Lung (tissue), 12 donors: ENCODE results near the gene CPNE9. TPM values are rescaled to one million over a fixed set of nuclear protein-coding genes. Genes with fewer than 3 reads are reported as not detected.

Experiments used
- ATAC-seq: fragments of 200-7000 bp; cut with Tn5 transposase; one replicate; pipeline ENCODE4 v1.9.1; 2020; ENCODE audit warnings: moderate number of reproducible peaks; ENCODE audit not compliant: insufficient read depth, low FRiP score
- DNase-seq, 3 donors: peaks; one replicate each; pipeline ENCODE4 v3.0.0-alpha.2; 2013 to 2017
- H3K27ac ChIP-seq, 2 donors: one replicate each; pipeline ENCODE4 v1.5.1; 2013; ENCODE audit warnings: mild to moderate bottlenecking in 2 of 2, moderate library complexity in 2 of 2, control low read depth in 1 of 2, inconsistent platforms in 1 of 2, low read depth in 1 of 2, low read length in 1 of 2
- H3K27me3 ChIP-seq, 3 donors: one replicate each; pipeline ENCODE4 v1.5.1; 2013; ENCODE audit warnings: low read length in 2 of 3; ENCODE audit not compliant: control insufficient read depth in 3 of 3, insufficient read depth in 3 of 3
- H3K36me3 ChIP-seq, 4 donors: one replicate each; pipeline ENCODE4 v1.5.1; 2013; ENCODE audit warnings: low read length in 4 of 4, mild to moderate bottlenecking in 1 of 4, moderate library complexity in 1 of 4; ENCODE audit not compliant: control insufficient read depth in 4 of 4, insufficient read depth in 4 of 4
- H3K4me1 ChIP-seq, 5 donors: one replicate each; pipeline ENCODE4 v1.5.1; 2013; ENCODE audit warnings: low read length in 5 of 5, mild to moderate bottlenecking in 2 of 5, moderate library complexity in 1 of 5; ENCODE audit not compliant: control insufficient read depth in 5 of 5, insufficient read depth in 5 of 5
- H3K4me3 ChIP-seq: one replicate; pipeline ENCODE4 v1.5.1; 2013; ENCODE audit warnings: mild to moderate bottlenecking, control low read depth, moderate library complexity
- H3K9ac ChIP-seq, 2 donors: one replicate each; pipeline ENCODE4 v1.5.1; 2013; ENCODE audit warnings: low read length in 2 of 2, control low read depth in 1 of 2; ENCODE audit not compliant: insufficient read depth in 1 of 2
- H3K9me3 ChIP-seq, 4 donors: one replicate each; pipeline ENCODE4 v1.5.1; 2013; ENCODE audit warnings: low read length in 3 of 4, mild to moderate bottlenecking in 1 of 4, moderate library complexity in 1 of 4; ENCODE audit not compliant: control insufficient read depth in 4 of 4, insufficient read depth in 3 of 4
- WGBS, 2 donors: extraction: QIAGEN DNeasy Blood & Tissue Kit; methylation state at CpG; one replicate each; pipeline ENCODE4 v1.1.7; 2013; 5-methylcytosine and 5-hydroxymethylcytosine counted together
- polyA plus RNA-seq, 2 donors: library from polyadenylated mRNA; stranded (reverse); fragments of 200-250 nt; gene quantifications; one replicate each; pipeline ENCODE4 v1.2.1, GENCODE V29; 2013
- total RNA-seq, 2 donors: library from RNA; depleted of rRNA in 1 of 2; stranded (reverse); fragments of >200 nt in 1 of 2; gene quantifications; one replicate each; pipeline ENCODE4 v1.2.1, GENCODE V29; 2014 to 2021
- TF ChIP-seq, protein P1 (sequence below): IDR thresholded peaks from 2 replicates; pipeline ENCODE4 v1.5.1; 2012; ENCODE audit warnings: mild to moderate bottlenecking; ENCODE audit errors: control extremely low read depth, extremely low read depth
- donor health status: control.
- donor health status: control.
- donor health status: Bipolar disorder and iron deficiency.
- donor health status: healthy.
- donor health status: DM: yes; HTN: yes; CAD: no.

The CPNE9 gene
- total and polyA plus RNA-seq, 4 donors, result 0.11 to 0.34 (median 0.16) TPM; not detected in 1

DNA sequence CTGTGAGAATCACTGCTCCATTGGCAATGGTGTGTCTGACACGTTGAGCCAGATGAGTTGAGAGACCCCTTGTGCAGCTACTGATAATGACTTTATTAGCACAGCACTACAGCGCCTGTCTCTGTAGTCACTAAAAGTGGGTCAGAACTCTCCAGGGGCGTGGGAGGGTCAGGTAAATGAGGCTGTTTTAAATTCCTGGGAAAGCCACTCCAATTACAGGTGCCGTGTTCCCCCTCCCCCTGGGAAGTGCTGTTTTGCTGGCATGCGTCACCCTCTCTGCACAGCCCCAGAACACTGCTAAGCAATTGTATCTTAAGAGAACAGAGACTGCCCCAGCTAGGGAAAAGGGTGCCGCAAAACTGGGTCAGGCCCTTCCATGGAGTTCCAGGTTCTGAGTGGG lies 21.5 kb upstream of the CPNE9 start:
- peaks cover 24 to 91% (median 33%) of the 10 kb centered on the region in 4 donors for H3K36me3 ChIP-seq
- 87% methylated on average over 6 of the region's 6 CpGs for WGBS, 2 donors

DNA sequence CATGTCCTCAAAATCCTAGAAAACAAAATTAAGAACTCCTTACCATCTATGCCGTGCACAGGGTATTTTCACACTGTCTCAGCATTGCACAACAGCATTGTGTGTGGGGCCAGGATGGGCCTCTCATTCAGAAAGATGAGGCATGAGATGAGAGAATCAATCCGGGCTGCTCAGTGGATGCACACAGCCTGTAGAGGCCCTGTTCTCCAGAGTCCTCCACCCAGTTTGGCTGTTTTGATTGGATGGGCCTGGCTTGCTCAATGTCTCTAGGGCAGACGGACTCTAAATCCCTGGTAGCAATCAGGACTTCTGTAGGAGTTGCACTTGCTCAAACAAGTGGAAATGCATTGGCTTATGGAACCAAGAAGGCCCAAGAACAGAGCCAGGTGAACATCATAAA lies 20.2 kb upstream of the CPNE9 start:
- Histone ChIP-seq H3K27me3 (no peaks in the 10 kb centered on the region), H3K27ac (no peak overlapping the region), H3K9me3 (no peaks in the 10 kb centered on the region), H3K4me1 (no peaks in the 10 kb centered on the region), H3K9ac (no peak overlapping the region), H3K36me3 (peaks cover 21 to 93% (median 32%) of the 10 kb centered on the region in 4 donors), H3K4me3 (no peak overlapping the region)
- ATAC-seq (no peak), DNase-seq (no peak)
- 94 to 95% methylated on average over 3 of the region's 3 CpGs for WGBS, 2 donors
- TF ChIP-seq, protein P1, sequence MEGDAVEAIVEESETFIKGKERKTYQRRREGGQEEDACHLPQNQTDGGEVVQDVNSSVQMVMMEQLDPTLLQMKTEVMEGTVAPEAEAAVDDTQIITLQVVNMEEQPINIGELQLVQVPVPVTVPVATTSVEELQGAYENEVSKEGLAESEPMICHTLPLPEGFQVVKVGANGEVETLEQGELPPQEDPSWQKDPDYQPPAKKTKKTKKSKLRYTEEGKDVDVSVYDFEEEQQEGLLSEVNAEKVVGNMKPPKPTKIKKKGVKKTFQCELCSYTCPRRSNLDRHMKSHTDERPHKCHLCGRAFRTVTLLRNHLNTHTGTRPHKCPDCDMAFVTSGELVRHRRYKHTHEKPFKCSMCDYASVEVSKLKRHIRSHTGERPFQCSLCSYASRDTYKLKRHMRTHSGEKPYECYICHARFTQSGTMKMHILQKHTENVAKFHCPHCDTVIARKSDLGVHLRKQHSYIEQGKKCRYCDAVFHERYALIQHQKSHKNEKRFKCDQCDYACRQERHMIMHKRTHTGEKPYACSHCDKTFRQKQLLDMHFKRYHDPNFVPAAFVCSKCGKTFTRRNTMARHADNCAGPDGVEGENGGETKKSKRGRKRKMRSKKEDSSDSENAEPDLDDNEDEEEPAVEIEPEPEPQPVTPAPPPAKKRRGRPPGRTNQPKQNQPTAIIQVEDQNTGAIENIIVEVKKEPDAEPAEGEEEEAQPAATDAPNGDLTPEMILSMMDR, result no peak

More for the DNA sequence above, 21.5 kb upstream of the CPNE9 start:
- DNase-seq (no peak), ATAC-seq (no peak)
- Histone ChIP-seq H3K9ac (no peak overlapping the region), H3K4me3 (no peak overlapping the region), H3K27ac (peak overlapping the region in 1 of 2 donors; percentile 33), H3K9me3 (no peaks in the 10 kb centered on the region), H3K27me3 (no peaks in the 10 kb centered on the region), H3K4me1 (no peaks in the 10 kb centered on the region)
- TF ChIP-seq, protein P1, result no peak

DNA sequence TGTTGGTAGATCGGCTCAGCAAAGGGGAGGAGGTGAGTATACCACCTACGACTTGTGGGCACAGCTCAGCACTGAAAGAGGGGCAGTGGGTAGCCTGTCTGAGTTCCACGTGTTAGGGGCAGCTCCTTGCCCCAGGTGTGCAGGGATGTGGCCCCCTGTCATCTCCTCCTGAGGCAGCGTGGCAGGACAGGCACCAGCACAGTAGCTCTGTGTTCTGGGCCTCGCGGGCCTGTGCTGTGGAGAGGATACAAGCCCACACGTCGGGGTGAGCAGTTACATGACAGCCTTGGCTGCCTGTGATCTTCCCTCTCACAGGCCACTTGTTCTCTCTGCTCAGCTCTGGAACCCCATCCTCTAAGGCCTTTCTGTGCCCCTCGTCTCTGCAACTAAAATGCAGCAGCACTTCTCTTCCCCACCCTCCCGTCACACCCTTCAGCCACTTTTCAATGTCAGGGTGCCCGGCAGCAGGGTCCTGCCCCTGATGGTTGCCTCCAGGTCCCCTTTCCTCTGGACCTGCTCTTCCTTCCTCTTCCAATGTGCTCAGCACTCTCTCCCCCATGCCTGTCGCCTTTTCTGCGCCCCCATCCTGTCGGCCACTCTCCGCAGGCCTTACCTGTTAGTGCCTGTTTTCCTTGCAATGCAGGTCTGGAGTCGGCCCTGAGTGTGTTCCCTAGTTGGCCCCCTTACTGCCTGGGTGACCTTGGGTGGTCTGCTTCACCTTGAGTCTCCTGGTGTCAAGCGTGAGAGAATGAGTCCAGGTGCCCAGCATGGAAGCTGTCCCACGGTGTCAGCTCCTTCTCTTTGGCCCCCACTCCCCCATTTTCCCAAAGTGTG lies 18.2 kb upstream of the CPNE9 start:
- Histone ChIP-seq H3K4me3 (no peak overlapping the region), H3K36me3 (peaks cover 22 to 93% (median 36%) of the 10 kb centered on the region in 4 donors), H3K9me3 (no peaks in the 10 kb centered on the region), H3K27ac (no peak overlapping the region), H3K9ac (no peak overlapping the region), H3K4me1 (no peaks in the 10 kb centered on the region), H3K27me3 (no peaks in the 10 kb centered on the region)
- no peak for DNase-seq
- 93 to 96% methylated on average over 18 of the region's 18 CpGs for WGBS, 2 donors
- TF ChIP-seq, protein P1, result no peak
- ATAC-seq, result no peak
